ENCODE data around the gene KLRC2. TPM values are rescaled to one million over a fixed set of nuclear protein-coding genes. Genes with fewer than 3 reads are reported as not detected.

Gene KLRC2
- polyA plus RNA-seq, 3 donors: not detected

DNA sequence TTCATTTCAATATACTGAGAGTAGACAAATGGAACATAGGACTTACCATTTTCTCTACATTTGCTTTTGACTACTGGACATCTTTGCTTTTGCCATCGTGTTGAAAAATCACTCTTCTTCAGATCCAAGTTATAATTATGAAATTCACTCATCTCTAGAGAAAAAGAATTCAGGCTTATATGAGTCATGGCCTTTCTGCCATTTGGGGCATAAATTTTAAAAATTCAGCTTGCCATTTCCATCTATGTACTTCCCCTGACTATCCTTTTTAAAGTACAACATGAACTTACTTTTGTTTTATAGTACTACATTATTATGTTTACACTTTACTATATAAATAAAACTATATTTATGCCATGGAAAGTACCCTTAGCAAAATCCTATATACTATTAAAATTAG lies 49.0 kb downstream of the KLRC2 start:
- H3K27ac ChIP-seq (ENCODE audit: low read depth in 1 of 2, low read length in 2 of 2): no peak overlapping the region

GRCh38 chr12:10385166-10385613 lies 50.6 kb downstream of the KLRC2 start:
- intact Hi-C loops (cut with micrococcal nuclease): no loop called here
- H3K4me3 ChIP-seq (replicated peaks in 1 of 3; ENCODE audit: low read depth in 2 of 3, low read length in 3 of 3): no peak overlapping the region
- Mint-ChIP-seq H3K27me3 (ENCODE audit: low read depth in 3 of 3) (peaks cover 11 to 19% (median 12%) of the 10 kb centered on the region in 3 donors), H3K9me3 (peaks cover 0 to 7% (median 3%) of the 10 kb centered on the region in 7 donors), H3K27ac (no peak overlapping the region), H3K4me1 (peaks cover 6% of the 10 kb centered on the region), H3K36me3 (no peaks in the 10 kb centered on the region), H3K4me3 (no peak overlapping the region)
- WGBS (ENCODE audit: insufficient coverage): no CpG with 5 or more reads among the region's 2 CpGs
- no peak for DNase-seq
- no peaks in the 10 kb centered on the region for H3K36me3 ChIP-seq (replicated peaks in 1 of 2; ENCODE audit: control insufficient read depth in 1 of 2, insufficient read depth in 2 of 2, low read length in 2 of 2)
- no peaks in the 10 kb centered on the region for H4K20me1 ChIP-seq (ENCODE audit: insufficient read depth, low read length)
- peaks cover 0 to 22% of the 10 kb centered on the region in 2 donors for H3K27me3 ChIP-seq (ENCODE audit: control insufficient read depth in 2 of 2, insufficient read depth in 2 of 2, low read length in 2 of 2)
- H3K9ac ChIP-seq (ENCODE audit: insufficient read depth, low read length, poor library complexity, severe bottlenecking): no peak overlapping the region
- H2AFZ ChIP-seq (ENCODE audit: insufficient read depth, low read depth, low read length, poor library complexity, severe bottlenecking): no peak overlapping the region
- no peaks in the 10 kb centered on the region for H3K79me2 ChIP-seq (ENCODE audit: insufficient read depth, low read length)
- no peak overlapping the region for H3K4me2 ChIP-seq (replicated peaks; ENCODE audit: extremely low read depth, low read length, poor library complexity, severe bottlenecking)
- H3K27ac ChIP-seq (ENCODE audit: low read depth in 1 of 2, low read length in 2 of 2): no peak overlapping the region
- no peaks in the 10 kb centered on the region for H3K4me1 ChIP-seq (ENCODE audit: control insufficient read depth in 1 of 2, insufficient read depth in 2 of 2, low read length in 2 of 2)
- H3K9me3 ChIP-seq (replicated peaks in 1 of 2; ENCODE audit: control insufficient read depth in 1 of 2, insufficient read depth in 1 of 2, low read length in 2 of 2): no peaks in the 10 kb centered on the region
- TF ChIP-seq CTCF (IDR thresholded peaks at IDR 0.05): no peak

More for the DNA sequence above, 49.0 kb downstream of the KLRC2 start:
- no CpG with 5 or more reads among the region's 1 CpG for WGBS (ENCODE audit: insufficient coverage)
- Mint-ChIP-seq H3K4me3 (no peak overlapping the region), H3K27me3 (ENCODE audit: low read depth in 3 of 3) (peaks cover 10 to 19% (median 11%) of the 10 kb centered on the region in 3 donors), H3K4me1 (peaks cover 9% of the 10 kb centered on the region), H3K9me3 (peaks cover 0 to 7% (median 3%) of the 10 kb centered on the region in 7 donors), H3K27ac (no peak overlapping the region), H3K36me3 (no peaks in the 10 kb centered on the region)
- DNase-seq: no peak
- H2AFZ ChIP-seq (ENCODE audit: insufficient read depth, low read depth, low read length, poor library complexity, severe bottlenecking): no peak overlapping the region
- H3K9ac ChIP-seq (ENCODE audit: insufficient read depth, low read length, poor library complexity, severe bottlenecking): no peak overlapping the region
- no peaks in the 10 kb centered on the region for H3K9me3 ChIP-seq (replicated peaks in 1 of 2; ENCODE audit: control insufficient read depth in 1 of 2, insufficient read depth in 1 of 2, low read length in 2 of 2)
- peaks cover 0 to 24% of the 10 kb centered on the region in 2 donors for H3K27me3 ChIP-seq (ENCODE audit: control insufficient read depth in 2 of 2, insufficient read depth in 2 of 2, low read length in 2 of 2)
- peaks cover 2 to 3% of the 10 kb centered on the region in 2 donors for H3K4me1 ChIP-seq (ENCODE audit: control insufficient read depth in 1 of 2, insufficient read depth in 2 of 2, low read length in 2 of 2)
- no peaks in the 10 kb centered on the region for H3K79me2 ChIP-seq (ENCODE audit: insufficient read depth, low read length)
- intact Hi-C loops (cut with micrococcal nuclease): no loop called here
- H3K36me3 ChIP-seq (replicated peaks in 1 of 2; ENCODE audit: control insufficient read depth in 1 of 2, insufficient read depth in 2 of 2, low read length in 2 of 2): no peaks in the 10 kb centered on the region
- no peak overlapping the region for H3K4me3 ChIP-seq (replicated peaks in 1 of 3; ENCODE audit: low read depth in 2 of 3, low read length in 3 of 3)
- H3K4me2 ChIP-seq (replicated peaks; ENCODE audit: extremely low read depth, low read length, poor library complexity, severe bottlenecking): no peak overlapping the region
- no peak for TF ChIP-seq CTCF (IDR thresholded peaks at IDR 0.05)
- no peaks in the 10 kb centered on the region for H4K20me1 ChIP-seq (ENCODE audit: insufficient read depth, low read length)
